CD8-positive, alpha-beta memory T cell (primary cell): ENCODE data around the gene PHTF1. TPM values are rescaled to one million over a fixed set of nuclear protein-coding genes. Genes with fewer than 3 reads are reported as not detected.

ENCODE experiments used
- CTCF ChIA-PET: fragments of 350-600 bp; sonication (Branson Sonifier 250); formaldehyde crosslinking; loops from one replicate; lab custom pipeline; 2021; ENCODE audit warnings: antibody characterized with exemption; lab: Charles Lee
- POLR2A ChIA-PET: fragments of 350-600 bp; sonication (Branson Sonifier 250); formaldehyde crosslinking; loops from one replicate; lab custom pipeline; 2021; ENCODE audit warnings: antibody characterized with exemption; lab: Charles Lee
- DNase-seq, 5 donors: peaks; one replicate each; pipeline versions ENCODE4 v3.0.0 to v3.0.0-alpha.2; 2020 to 2022; ENCODE audit warnings: mixed read lengths in 1 of 5
- H3K27ac ChIP-seq: one replicate; pipeline ENCODE4 v1.7.0; 2013; ENCODE audit warnings: low read depth, mild to moderate bottlenecking, low read length, moderate library complexity
- H3K27me3 ChIP-seq: 2 replicates; pipeline ENCODE4 v1.7.0; 2013; ENCODE audit warnings: low read length, mild to moderate bottlenecking; ENCODE audit not compliant: insufficient read depth, poor library complexity, severe bottlenecking
- H3K36me3 ChIP-seq: 2 replicates; pipeline ENCODE4 v1.7.0; 2013; ENCODE audit warnings: mild to moderate bottlenecking, low read length, moderate library complexity; ENCODE audit not compliant: insufficient read depth
- H3K4me1 ChIP-seq: 2 replicates; pipeline ENCODE4 v1.7.0; 2013; ENCODE audit warnings: mild to moderate bottlenecking, low read length, moderate library complexity; ENCODE audit not compliant: insufficient read depth
- H3K4me3 ChIP-seq: 2 replicates; pipeline ENCODE4 v1.7.0; 2013; ENCODE audit warnings: mild to moderate bottlenecking, low read length
- H3K9me3 ChIP-seq: 2 replicates; pipeline ENCODE4 v1.7.0; 2013; ENCODE audit warnings: mild to moderate bottlenecking, low read length
- H3K27ac Mint-ChIP-seq, 8 donors: one replicate each; pipeline ENCODE4 v1.8.0; 2020 to 2021; ENCODE audit warnings: mixed read lengths in 8 of 8, mild to moderate bottlenecking in 6 of 8, inconsistent platforms in 3 of 8, moderate library complexity in 3 of 8
- H3K27me3 Mint-ChIP-seq, 2 donors: one replicate each; pipeline ENCODE4 v1.8.0; 2020 to 2021; ENCODE audit warnings: mixed read lengths in 2 of 2, mild to moderate bottlenecking in 1 of 2, moderate library complexity in 1 of 2
- H3K36me3 Mint-ChIP-seq, 3 donors: one replicate each; pipeline ENCODE4 v1.8.0; 2020 to 2021; ENCODE audit warnings: mixed read lengths in 3 of 3, inconsistent platforms in 1 of 3, mild to moderate bottlenecking in 1 of 3
- H3K4me1 Mint-ChIP-seq, 3 donors: one replicate each; pipeline ENCODE4 v1.8.0; 2020 to 2021; ENCODE audit warnings: mixed read lengths in 3 of 3, inconsistent platforms in 1 of 3, mild to moderate bottlenecking in 1 of 3
- H3K4me3 Mint-ChIP-seq, 7 donors: one replicate each; pipeline ENCODE4 v1.8.0; 2020 to 2021; ENCODE audit warnings: mixed read lengths in 7 of 7, mild to moderate bottlenecking in 6 of 7, moderate library complexity in 4 of 7, inconsistent platforms in 2 of 7
- H3K9me3 Mint-ChIP-seq, 5 donors: one replicate each; pipeline ENCODE4 v1.8.0; 2020 to 2022; ENCODE audit warnings: mixed read lengths in 5 of 5, mild to moderate bottlenecking in 3 of 5, moderate library complexity in 2 of 5, inconsistent platforms in 1 of 5
- polyA plus RNA-seq: library from polyadenylated mRNA; unstranded; fragments of 300-500 nt; fragmentation: Illumina TruSeq; gene quantifications from one replicate; pipeline ENCODE4 v1.2.3, GENCODE V29; 2021
- total RNA-seq, 2 experiments: library from RNA; stranded (reverse); gene quantifications; one replicate each; pipeline ENCODE4 v1.2.3, GENCODE V29; 2021

PHTF1 gene
- total and polyA plus RNA-seq, 3 experiments from 2014 or later: 14.5 to 17.8 (median 17.5) TPM

GRCh38 chr1:113701429-113701828 is 57.9 kb downstream of the PHTF1 start:
- peaks cover 12 to 31% (median 27%) of the 10 kb centered on the region in 3 donors for H3K36me3 Mint-ChIP-seq
- POLR2A ChIA-PET: no interaction called here
- no peaks in the 10 kb centered on the region for H3K4me1 ChIP-seq
- H3K27ac Mint-ChIP-seq: peak overlapping the region in 3 of 8 donors; percentile 42 to 86 (median 61)
- CTCF ChIA-PET: no interaction called here
- no peaks in the 10 kb centered on the region for H3K36me3 ChIP-seq
- no peaks in the 10 kb centered on the region for H3K9me3 ChIP-seq
- H3K27ac ChIP-seq: no peak overlapping the region
- no peak overlapping the region for H3K4me3 ChIP-seq
- DNase-seq: no peak
- H3K9me3 Mint-ChIP-seq: peaks cover 0 to 2% (median 0%) of the 10 kb centered on the region in 5 donors
- H3K27me3 Mint-ChIP-seq: no peaks in the 10 kb centered on the region
- H3K27me3 ChIP-seq: no peaks in the 10 kb centered on the region
- H3K4me3 Mint-ChIP-seq: no peak overlapping the region
- H3K4me1 Mint-ChIP-seq: peaks cover 0 to 5% (median 0%) of the 10 kb centered on the region in 3 donors

- no peak for DNase-seq
- Histone ChIP-seq H3K27me3 (no peaks in the 10 kb centered on the region), H3K4me1 (no peaks in the 10 kb centered on the region), H3K27ac (no peak overlapping the region), H3K9me3 (peaks cover 6% of the 10 kb centered on the region), H3K4me3 (no peak overlapping the region), H3K36me3 (no peaks in the 10 kb centered on the region)
- peaks cover 12 to 25% (median 20%) of the 10 kb centered on the region in 5 donors for H3K9me3 Mint-ChIP-seq
- no peak overlapping the region for H3K4me3 Mint-ChIP-seq
- H3K27ac Mint-ChIP-seq: no peak overlapping the region
- CTCF ChIA-PET: no interaction called here
- H3K27me3 Mint-ChIP-seq: no peaks in the 10 kb centered on the region
- peaks cover 37 to 53% (median 50%) of the 10 kb centered on the region in 3 donors for H3K36me3 Mint-ChIP-seq
- POLR2A ChIA-PET: no interaction called here
- H3K4me1 Mint-ChIP-seq: no peaks in the 10 kb centered on the region
These were observed 64.4 kb downstream of the PHTF1 start for GRCh38 chr1:113694910-113695309.

- Mint-ChIP-seq H3K27me3 (no peaks in the 10 kb centered on the region), H3K36me3 (peaks cover 33 to 53% (median 48%) of the 10 kb centered on the region in 3 donors)
- no peak for DNase-seq
These were observed 66.4 kb downstream of the PHTF1 start for GRCh38 chr1:113692824-113693431.

GRCh38 chr1:113692342-113692741 is 66.9 kb downstream of the PHTF1 start:
- peaks cover 31 to 53% (median 46%) of the 10 kb centered on the region in 3 donors for H3K36me3 Mint-ChIP-seq

More at GRCh38 chr1:113692824-113693431, 66.4 kb downstream of the PHTF1 start:
- Mint-ChIP-seq H3K4me3 (no peak overlapping the region), H3K27ac (peak overlapping the region in 1 of 8 donors; percentile 13), H3K4me1 (no peaks in the 10 kb centered on the region), H3K9me3 (peaks cover 12 to 25% (median 20%) of the 10 kb centered on the region in 5 donors)
- no peaks in the 10 kb centered on the region for H3K4me1 ChIP-seq
- POLR2A ChIA-PET: no interaction called here
- peaks cover 6% of the 10 kb centered on the region for H3K9me3 ChIP-seq
- no peaks in the 10 kb centered on the region for H3K36me3 ChIP-seq
- no peak overlapping the region for H3K4me3 ChIP-seq
- no peak overlapping the region for H3K27ac ChIP-seq
- CTCF ChIA-PET: no interaction called here
- no peaks in the 10 kb centered on the region for H3K27me3 ChIP-seq

GRCh38 chr1:113691184-113691583 is 68.1 kb downstream of the PHTF1 start:
- peaks cover 6% of the 10 kb centered on the region for H3K9me3 ChIP-seq
- no peaks in the 10 kb centered on the region for H3K27me3 ChIP-seq
- no peaks in the 10 kb centered on the region for H3K4me1 ChIP-seq

More at GRCh38 chr1:113692342-113692741, 66.9 kb downstream of the PHTF1 start:
- no peaks in the 10 kb centered on the region for H3K27me3 Mint-ChIP-seq
- H3K27me3 ChIP-seq: no peaks in the 10 kb centered on the region
- no peaks in the 10 kb centered on the region for H3K4me1 ChIP-seq
- peaks cover 6% of the 10 kb centered on the region for H3K9me3 ChIP-seq
- CTCF ChIA-PET: no interaction called here
- no peaks in the 10 kb centered on the region for H3K36me3 ChIP-seq
- H3K27ac Mint-ChIP-seq: no peak overlapping the region
- no peak for DNase-seq
- H3K9me3 Mint-ChIP-seq: peaks cover 12 to 25% (median 20%) of the 10 kb centered on the region in 5 donors
- H3K4me3 Mint-ChIP-seq: no peak overlapping the region
- H3K4me1 Mint-ChIP-seq: no peaks in the 10 kb centered on the region
- no peak overlapping the region for H3K27ac ChIP-seq
- POLR2A ChIA-PET: interaction anchor here (0.6 kb wide), 1 partner anchor 18 kb away, joined by 5 read pairs; no protein-coding TSS in a partner anchor
- H3K4me3 ChIP-seq: no peak overlapping the region

GRCh38 chr1:113686891-113687618 is 72.2 kb downstream of the PHTF1 start:
- H3K9me3 Mint-ChIP-seq: no peaks in the 10 kb centered on the region
- no peaks in the 10 kb centered on the region for H3K4me1 ChIP-seq
- ChIA-PET CTCF (no interaction called here), POLR2A (no interaction called here)
- H3K27ac Mint-ChIP-seq: peak overlapping the region in 1 of 8 donors; percentile 21
- no peaks in the 10 kb centered on the region for H3K36me3 ChIP-seq
- peaks cover 9 to 15% (median 14%) of the 10 kb centered on the region in 3 donors for H3K36me3 Mint-ChIP-seq
- no peaks in the 10 kb centered on the region for H3K9me3 ChIP-seq
- H3K27me3 Mint-ChIP-seq: no peaks in the 10 kb centered on the region
- no peak overlapping the region for H3K27ac ChIP-seq
- no peak for DNase-seq
- H3K4me3 Mint-ChIP-seq: no peak overlapping the region
- H3K4me3 ChIP-seq: no peak overlapping the region
- no peaks in the 10 kb centered on the region for H3K4me1 Mint-ChIP-seq
- no peaks in the 10 kb centered on the region for H3K27me3 ChIP-seq

More at GRCh38 chr1:113691184-113691583, 68.1 kb downstream of the PHTF1 start:
- no peak overlapping the region for H3K27ac ChIP-seq
- H3K4me3 Mint-ChIP-seq: no peak overlapping the region
- DNase-seq: no peak
- H3K36me3 ChIP-seq: no peaks in the 10 kb centered on the region
- H3K9me3 Mint-ChIP-seq: peaks cover 12 to 25% (median 20%) of the 10 kb centered on the region in 5 donors
- peaks cover 27 to 45% (median 38%) of the 10 kb centered on the region in 3 donors for H3K36me3 Mint-ChIP-seq
- no peaks in the 10 kb centered on the region for H3K27me3 Mint-ChIP-seq
- CTCF ChIA-PET: interaction anchor here (0.8 kb wide), 1 partner anchor 16 kb away, joined by 3 read pairs; no protein-coding TSS in a partner anchor
- H3K4me1 Mint-ChIP-seq: no peaks in the 10 kb centered on the region
- H3K4me3 ChIP-seq: no peak overlapping the region
- POLR2A ChIA-PET: no interaction called here
- H3K27ac Mint-ChIP-seq: peak overlapping the region in 1 of 8 donors; percentile 44

GRCh38 chr1:113684153-113684541 is 75.1 kb downstream of the PHTF1 start:
- no peaks in the 10 kb centered on the region for H3K27me3 Mint-ChIP-seq
- peak overlapping the region in 2 of 8 donors; percentile 48 to 61 for H3K27ac Mint-ChIP-seq
- H3K4me3 Mint-ChIP-seq: no peak overlapping the region
- Histone ChIP-seq H3K4me3 (no peak overlapping the region), H3K4me1 (no peaks in the 10 kb centered on the region), H3K36me3 (no peaks in the 10 kb centered on the region), H3K27ac (no peak overlapping the region), H3K27me3 (no peaks in the 10 kb centered on the region), H3K9me3 (no peaks in the 10 kb centered on the region)
- POLR2A ChIA-PET: no interaction called here
- H3K9me3 Mint-ChIP-seq: no peaks in the 10 kb centered on the region
- CTCF ChIA-PET: no interaction called here
- H3K36me3 Mint-ChIP-seq: peaks cover 0 to 5% (median 4%) of the 10 kb centered on the region in 3 donors
- no peaks in the 10 kb centered on the region for H3K4me1 Mint-ChIP-seq
- no peak for DNase-seq
